ENCODE data around the gene EPG5. TPM values are rescaled to one million over a fixed set of nuclear protein-coding genes. Genes with fewer than 3 reads are reported as not detected.
A peak's percentile ranks its signal among the peaks of the same experiment; 100 is the strongest.

Gene EPG5
- polyA plus RNA-seq, 1 of the 3 experiments (the other 2 are of a cell fraction), result 13.6 TPM

DNA sequence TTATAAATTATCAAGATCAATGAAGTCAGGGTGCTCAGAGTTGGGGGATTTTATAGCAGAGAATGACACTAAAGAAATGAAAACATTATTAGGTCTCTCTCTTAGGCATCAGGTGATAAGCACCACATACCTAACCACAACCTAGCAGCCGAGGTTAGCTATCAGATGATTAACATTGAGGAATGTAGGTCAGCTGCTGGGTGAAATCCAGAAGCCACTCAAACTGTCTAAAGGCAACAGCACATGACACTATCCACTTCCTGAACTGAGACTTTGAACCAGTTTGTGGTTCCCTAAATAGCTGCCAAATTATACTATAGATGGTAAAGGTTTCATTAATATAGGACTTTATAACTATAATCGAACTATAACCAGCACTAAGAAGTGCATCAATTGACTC lies 4.7 kb downstream of the EPG5 start:
- H3K9ac ChIP-seq, result peak overlapping the region; percentile 58
- POLR2A ChIA-PET, result no interaction called here
- peaks cover 0 to 57% of the 10 kb centered on the region in 2 experiments for H3K4me1 ChIP-seq (ENCODE audit: control insufficient read depth in 1 of 2, insufficient read depth in 2 of 2, low read depth in 1 of 2, low read length in 1 of 2)
- H3F3A ChIP-seq (replicated peaks; ENCODE audit: insufficient read depth), result peaks cover 68% of the 10 kb centered on the region
- peak overlapping the region; percentile 58 to 96; a peak in 3 of 4 replicates for H3K27ac ChIP-seq (ENCODE audit: low read depth in 2 of 2, low read length in 1 of 2)
- no peaks in the 10 kb centered on the region for H3K27me3 ChIP-seq (ENCODE audit: insufficient read depth)
- WGBS (ENCODE audit: low lambda C conversion rate), result 14% methylated on average over 2 of the region's 2 CpGs
- CTCF ChIA-PET, result interaction anchor here (1.4 to 1.5 kb wide), 2 partner anchors 13 to 111 kb away, joined by 3 to 4 read pairs; no protein-coding TSS in a partner anchor
- peaks cover 90% of the 10 kb centered on the region for H3K79me2 ChIP-seq (ENCODE audit: insufficient read depth)
- H3K36me3 ChIP-seq (replicated peaks in 1 of 2; ENCODE audit: control insufficient read depth in 1 of 2, insufficient read depth in 2 of 2, low read length in 1 of 2), result peaks cover 0 to 39% of the 10 kb centered on the region in 2 experiments
- no peaks in the 10 kb centered on the region for H3K9me2 ChIP-seq
- H3K9me3 ChIP-seq, result no peaks in the 10 kb centered on the region
- DNase-seq, result no peak
- H3K4me2 ChIP-seq, result peak overlapping the region; percentile 65
- H3K4me3 ChIP-seq (ENCODE audit: low read depth in 2 of 2, low read length in 1 of 2), result peak overlapping the region in 1 of 2 experiments; percentile 6; a peak in 1 of 4 replicates
- H2AFZ ChIP-seq (ENCODE audit: low read depth), result no peak overlapping the region
- H4K20me1 ChIP-seq (ENCODE audit: insufficient read depth), result no peaks in the 10 kb centered on the region
- TF ChIP-seq EZH2phosphoT487 (IDR thresholded peaks at IDR 0.05; ENCODE audit: borderline replicate concordance, low read depth) (no peak), RFX5 (IDR thresholded peaks at IDR 0.05; ENCODE audit: low read length) (no peak), CHD2 (IDR thresholded peaks at IDR 0.05; ENCODE audit: low read length, partially characterized antibody) (no peak), YY1 (IDR thresholded peaks at IDR 0.05; ENCODE audit: low read depth) (no peak), NRF1 (IDR thresholded peaks at IDR 0.05; ENCODE audit: low read depth, low read length) (no peak), JUND (IDR thresholded peaks at IDR 0.05) (no peak), MXI1 (IDR thresholded peaks at IDR 0.05; ENCODE audit: low read depth, low read length) (no peak), TCF12 (IDR thresholded peaks at IDR 0.05) (peak; percentile 65), EP300 (IDR thresholded peaks at IDR 0.05; ENCODE audit: borderline replicate concordance in 1 of 2, low read depth in 1 of 2, low read length in 1 of 2) (peak in 1 of 2 experiments; percentile 24; a peak in 2 of 4 replicates), TAF1 (IDR thresholded peaks at IDR 0.05; ENCODE audit: borderline replicate concordance, low read depth, low read length) (no peak), ZBTB33 (IDR thresholded peaks at IDR 0.05; ENCODE audit: borderline replicate concordance, low read depth) (no peak), RXRA (IDR thresholded peaks at IDR 0.05; ENCODE audit: borderline replicate concordance, low read depth) (0 out of 2 replicates have a peak, but pooled peaks have one; percentile 31), SMC3 (IDR thresholded peaks at IDR 0.05; ENCODE audit: low read depth, low read length) (no peak), FOXM1 (IDR thresholded peaks at IDR 0.05; ENCODE audit: low read depth) (0 out of 2 replicates have a peak, but pooled peaks have one; percentile 38), MEF2A (IDR thresholded peaks at IDR 0.05; ENCODE audit: borderline replicate concordance, low read depth) (no peak), NFIC (IDR thresholded peaks at IDR 0.05; ENCODE audit: borderline replicate concordance) (peak; percentile 37; the same call in 1 of the 2 replicates), RAD21 (IDR thresholded peaks at IDR 0.05; ENCODE audit: low read length) (no peak), FOXJ3 (CRISPR knock-in tag; IDR thresholded peaks at IDR 0.05) (no peak), ELF1 (IDR thresholded peaks at IDR 0.05) (no peak), RCOR1 (IDR thresholded peaks at IDR 0.05; ENCODE audit: low read length) (no peak), FOSL2 (IDR thresholded peaks at IDR 0.05; ENCODE audit: borderline replicate concordance, low read depth) (0 out of 2 replicates have a peak, but pooled peaks have one; percentile 16), SIN3A (IDR thresholded peaks at IDR 0.05; ENCODE audit: borderline replicate concordance, low read depth, low read length) (no peak)
- TF ChIP-seq, protein P1, sequence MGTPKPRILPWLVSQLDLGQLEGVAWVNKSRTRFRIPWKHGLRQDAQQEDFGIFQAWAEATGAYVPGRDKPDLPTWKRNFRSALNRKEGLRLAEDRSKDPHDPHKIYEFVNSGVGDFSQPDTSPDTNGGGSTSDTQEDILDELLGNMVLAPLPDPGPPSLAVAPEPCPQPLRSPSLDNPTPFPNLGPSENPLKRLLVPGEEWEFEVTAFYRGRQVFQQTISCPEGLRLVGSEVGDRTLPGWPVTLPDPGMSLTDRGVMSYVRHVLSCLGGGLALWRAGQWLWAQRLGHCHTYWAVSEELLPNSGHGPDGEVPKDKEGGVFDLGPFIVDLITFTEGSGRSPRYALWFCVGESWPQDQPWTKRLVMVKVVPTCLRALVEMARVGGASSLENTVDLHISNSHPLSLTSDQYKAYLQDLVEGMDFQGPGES (IDR thresholded peaks at IDR 0.05; ENCODE audit: low read depth, low read length), result no peak
- TF ChIP-seq, protein P2, sequence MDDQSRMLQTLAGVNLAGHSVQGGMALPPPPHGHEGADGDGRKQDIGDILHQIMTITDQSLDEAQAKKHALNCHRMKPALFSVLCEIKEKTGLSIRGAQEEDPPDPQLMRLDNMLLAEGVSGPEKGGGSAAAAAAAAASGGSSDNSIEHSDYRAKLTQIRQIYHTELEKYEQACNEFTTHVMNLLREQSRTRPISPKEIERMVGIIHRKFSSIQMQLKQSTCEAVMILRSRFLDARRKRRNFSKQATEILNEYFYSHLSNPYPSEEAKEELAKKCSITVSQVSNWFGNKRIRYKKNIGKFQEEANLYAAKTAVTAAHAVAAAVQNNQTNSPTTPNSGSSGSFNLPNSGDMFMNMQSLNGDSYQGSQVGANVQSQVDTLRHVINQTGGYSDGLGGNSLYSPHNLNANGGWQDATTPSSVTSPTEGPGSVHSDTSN (IDR thresholded peaks at IDR 0.05), result peak; percentile 56; the same call in 1 of the 2 replicates
- TF ChIP-seq, protein P3, sequence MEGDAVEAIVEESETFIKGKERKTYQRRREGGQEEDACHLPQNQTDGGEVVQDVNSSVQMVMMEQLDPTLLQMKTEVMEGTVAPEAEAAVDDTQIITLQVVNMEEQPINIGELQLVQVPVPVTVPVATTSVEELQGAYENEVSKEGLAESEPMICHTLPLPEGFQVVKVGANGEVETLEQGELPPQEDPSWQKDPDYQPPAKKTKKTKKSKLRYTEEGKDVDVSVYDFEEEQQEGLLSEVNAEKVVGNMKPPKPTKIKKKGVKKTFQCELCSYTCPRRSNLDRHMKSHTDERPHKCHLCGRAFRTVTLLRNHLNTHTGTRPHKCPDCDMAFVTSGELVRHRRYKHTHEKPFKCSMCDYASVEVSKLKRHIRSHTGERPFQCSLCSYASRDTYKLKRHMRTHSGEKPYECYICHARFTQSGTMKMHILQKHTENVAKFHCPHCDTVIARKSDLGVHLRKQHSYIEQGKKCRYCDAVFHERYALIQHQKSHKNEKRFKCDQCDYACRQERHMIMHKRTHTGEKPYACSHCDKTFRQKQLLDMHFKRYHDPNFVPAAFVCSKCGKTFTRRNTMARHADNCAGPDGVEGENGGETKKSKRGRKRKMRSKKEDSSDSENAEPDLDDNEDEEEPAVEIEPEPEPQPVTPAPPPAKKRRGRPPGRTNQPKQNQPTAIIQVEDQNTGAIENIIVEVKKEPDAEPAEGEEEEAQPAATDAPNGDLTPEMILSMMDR (IDR thresholded peaks at IDR 0.05), result no peak
- TF ChIP-seq, protein P4, sequence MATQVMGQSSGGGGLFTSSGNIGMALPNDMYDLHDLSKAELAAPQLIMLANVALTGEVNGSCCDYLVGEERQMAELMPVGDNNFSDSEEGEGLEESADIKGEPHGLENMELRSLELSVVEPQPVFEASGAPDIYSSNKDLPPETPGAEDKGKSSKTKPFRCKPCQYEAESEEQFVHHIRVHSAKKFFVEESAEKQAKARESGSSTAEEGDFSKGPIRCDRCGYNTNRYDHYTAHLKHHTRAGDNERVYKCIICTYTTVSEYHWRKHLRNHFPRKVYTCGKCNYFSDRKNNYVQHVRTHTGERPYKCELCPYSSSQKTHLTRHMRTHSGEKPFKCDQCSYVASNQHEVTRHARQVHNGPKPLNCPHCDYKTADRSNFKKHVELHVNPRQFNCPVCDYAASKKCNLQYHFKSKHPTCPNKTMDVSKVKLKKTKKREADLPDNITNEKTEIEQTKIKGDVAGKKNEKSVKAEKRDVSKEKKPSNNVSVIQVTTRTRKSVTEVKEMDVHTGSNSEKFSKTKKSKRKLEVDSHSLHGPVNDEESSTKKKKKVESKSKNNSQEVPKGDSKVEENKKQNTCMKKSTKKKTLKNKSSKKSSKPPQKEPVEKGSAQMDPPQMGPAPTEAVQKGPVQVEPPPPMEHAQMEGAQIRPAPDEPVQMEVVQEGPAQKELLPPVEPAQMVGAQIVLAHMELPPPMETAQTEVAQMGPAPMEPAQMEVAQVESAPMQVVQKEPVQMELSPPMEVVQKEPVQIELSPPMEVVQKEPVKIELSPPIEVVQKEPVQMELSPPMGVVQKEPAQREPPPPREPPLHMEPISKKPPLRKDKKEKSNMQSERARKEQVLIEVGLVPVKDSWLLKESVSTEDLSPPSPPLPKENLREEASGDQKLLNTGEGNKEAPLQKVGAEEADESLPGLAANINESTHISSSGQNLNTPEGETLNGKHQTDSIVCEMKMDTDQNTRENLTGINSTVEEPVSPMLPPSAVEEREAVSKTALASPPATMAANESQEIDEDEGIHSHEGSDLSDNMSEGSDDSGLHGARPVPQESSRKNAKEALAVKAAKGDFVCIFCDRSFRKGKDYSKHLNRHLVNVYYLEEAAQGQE (IDR thresholded peaks at IDR 0.05; ENCODE audit: low read depth, low read length), result no peak

All from SK-N-SH (cell line).